ENCODE data around the gene ARID1B.

ARID1B gene

DNA sequence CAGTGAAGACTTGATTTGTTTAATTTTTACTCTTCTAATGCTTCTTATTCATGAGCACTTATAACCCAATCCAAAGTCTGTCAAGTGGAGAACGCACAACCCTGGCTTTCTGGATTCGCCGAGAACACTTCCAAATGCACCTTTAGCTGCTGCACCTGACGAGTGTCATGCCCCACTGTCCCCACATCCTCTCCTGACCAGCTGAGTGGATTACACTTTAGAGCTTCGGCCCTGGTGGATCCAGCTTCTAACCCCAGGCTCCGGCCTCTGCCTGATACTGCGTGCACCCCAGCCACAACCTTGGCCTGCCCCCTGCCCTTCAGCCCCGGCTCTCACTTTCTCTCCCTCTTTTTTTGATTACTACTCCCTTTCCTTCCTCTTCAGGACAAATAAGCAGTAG is 287.3 kb downstream of the ARID1B start:
- no peak for DNase-seq

DNA sequence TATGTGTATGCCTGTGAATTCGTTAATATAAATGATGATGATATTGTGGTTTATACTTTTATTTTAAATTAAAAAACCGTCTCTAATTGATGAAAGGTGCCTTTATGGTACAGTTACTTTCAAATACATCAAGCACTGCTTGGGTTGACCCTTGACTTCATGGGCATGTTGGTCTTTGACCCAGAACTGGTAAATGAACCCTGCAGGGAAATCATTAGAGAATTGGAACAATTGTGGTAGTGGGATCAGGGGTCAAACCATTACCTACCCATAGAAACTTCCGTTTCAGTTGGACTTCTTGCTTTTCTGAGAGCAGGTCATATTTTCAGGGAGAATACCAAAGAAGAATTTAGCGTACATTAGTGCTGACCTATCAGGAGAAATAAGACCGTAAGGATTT is 288.2 kb downstream of the ARID1B start:
- DNase-seq, result no peak

DNA sequence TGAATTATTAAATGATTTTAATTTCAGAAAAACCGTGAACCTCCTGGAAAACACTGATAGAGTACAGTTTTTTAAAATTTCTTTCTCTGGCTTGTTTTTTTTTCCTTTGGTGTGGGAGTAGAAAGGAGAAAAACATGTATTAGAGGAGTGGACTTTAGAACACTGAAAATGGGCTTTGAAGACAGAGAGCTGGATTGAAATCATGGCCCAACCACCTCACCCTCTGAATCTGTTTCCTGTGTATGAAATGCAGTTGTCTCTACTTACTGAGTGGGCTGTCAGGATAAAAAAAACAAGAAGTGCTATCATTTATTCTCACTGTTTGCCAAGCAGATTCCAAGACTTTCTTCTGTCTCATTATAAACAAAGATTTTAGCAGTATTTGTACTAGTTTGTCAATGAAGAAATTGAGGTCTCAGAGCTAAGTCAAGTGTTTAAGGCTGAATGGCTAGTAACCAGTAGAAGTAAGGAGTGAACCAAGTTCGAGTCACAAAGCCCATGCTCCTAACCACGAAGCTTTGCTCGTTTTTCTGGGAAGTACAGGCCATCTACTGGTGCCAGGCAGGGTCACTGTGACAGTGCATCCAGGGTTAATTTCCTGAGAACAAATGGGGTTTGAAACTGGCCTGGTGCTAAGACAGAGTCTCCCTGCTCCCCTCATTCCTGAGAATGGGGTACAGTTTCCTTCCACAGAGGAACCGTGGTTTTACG is 289.8 kb downstream of the ARID1B start:
- DNase-seq, result no peak

DNA sequence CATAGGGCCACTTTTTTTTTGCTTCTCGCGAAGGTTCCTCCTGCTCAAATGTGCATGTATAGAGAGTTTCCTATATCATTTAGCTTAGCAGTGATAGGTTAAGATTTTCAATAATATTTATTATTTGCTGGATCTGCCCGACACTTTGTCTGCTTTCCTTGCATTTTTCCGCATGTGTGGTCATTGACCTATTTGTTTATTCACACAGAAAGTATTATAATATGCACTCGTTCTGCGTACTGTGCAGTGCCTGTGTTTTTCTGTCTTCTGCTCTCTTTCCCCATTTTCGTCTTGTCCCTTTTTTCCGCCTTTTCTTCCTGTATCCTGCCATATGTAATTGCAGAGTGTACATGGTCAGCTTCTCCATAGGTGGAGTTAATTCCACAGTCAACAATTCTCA is 290.3 kb downstream of the ARID1B start:
- no peak for DNase-seq

DNA sequence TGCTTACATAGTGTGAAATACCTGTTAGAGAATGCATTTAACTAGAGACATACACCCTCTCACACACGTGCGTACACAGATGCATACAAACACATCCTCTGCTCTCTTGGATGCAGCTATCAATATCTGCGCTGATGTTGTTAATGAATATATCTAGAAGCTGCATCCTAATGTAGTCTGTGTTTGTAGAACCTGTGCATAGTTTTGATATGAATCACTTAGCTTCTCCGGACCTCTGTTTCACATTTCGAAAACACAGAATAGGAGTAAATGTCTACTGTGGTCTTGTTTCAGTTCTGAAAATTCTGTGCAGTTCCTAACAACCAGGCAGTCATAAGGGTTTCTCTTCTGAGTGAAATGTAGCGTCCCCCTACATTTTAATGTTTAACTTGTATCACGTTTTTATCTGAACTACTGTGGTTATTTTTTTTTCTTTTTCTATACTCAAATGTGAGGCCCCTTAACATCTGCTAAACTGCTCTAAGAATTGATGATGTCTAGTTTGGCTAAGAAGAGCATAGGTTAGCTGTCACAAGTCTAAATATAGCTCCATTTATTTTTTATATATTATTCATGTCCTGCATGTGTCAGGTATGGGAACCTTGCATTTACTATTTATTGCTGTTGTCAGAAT is 291.6 kb downstream of the ARID1B start:
- DNase-seq, result no peak

DNA sequence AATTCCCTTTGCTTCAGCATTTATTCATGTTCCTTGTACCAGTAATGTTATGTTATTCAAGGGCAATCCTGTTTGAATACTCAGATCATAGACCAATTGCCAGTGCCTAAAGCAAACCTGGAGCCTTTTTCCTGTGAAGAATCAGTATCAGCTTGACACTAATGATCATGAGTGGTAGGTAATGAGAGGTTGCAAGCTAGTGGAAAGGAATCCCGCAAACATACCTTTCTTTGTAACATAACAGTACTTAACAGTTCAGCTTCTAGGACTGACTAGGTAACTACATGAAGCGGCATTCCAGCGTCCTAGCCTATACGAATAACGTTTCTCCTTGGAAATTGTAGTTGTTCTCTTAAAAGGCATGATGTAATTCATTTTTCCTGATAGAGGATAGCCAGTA is 292.4 kb downstream of the ARID1B start:
- no peak for DNase-seq

DNA sequence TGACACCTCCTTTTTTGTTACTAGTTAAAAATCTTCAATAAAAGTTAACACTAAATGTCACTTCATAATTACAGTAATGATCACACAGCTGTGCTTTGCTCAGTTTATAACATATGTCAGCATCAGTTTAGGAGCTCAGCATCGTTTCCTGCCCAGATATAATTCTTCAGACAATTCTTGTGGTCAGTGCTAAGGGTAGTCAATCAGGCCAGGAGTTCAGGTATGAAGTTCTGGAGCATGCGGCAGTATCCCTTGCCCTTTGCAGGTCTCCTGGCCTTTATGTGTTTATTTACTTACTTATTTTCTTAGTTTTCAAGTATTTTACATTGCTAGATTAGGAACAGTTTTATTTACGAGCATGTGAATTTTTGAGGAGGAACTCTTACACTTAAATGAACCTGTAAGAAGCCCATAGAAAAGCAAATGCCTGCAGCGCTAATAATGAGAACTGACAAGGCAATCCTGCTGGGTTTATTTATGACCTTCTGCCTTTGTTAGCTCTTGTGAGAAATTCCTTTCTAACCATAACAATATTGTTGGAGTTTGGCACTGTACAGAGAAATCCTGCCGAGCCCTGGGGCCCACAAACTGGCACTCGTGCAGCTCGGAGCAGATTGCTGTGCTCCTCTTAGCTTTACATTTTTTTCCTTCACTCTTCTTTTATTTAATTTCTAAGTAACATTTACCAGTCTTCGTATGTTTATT is 293.4 kb downstream of the ARID1B start:
- DNase-seq, result no peak

DNA sequence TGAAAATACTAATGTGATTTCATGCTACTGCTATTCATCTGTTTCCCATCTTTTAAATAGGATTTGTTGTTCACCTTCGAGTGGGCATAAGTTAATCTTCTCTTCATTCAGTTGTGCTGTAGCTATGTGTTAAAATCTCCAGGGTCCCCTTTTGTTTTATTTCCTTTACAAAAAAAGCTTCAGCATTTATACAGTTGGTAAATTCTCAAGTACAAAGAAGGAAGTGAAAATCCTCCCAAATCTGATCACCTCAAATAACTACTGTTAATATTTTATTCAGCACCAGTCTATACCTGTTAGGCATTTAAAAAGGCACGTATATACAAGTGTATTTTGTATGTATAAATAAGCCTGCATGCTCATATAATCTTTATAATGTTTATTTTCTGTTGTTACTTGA is 294.9 kb downstream of the ARID1B start:
- DNase-seq, result no peak

DNA sequence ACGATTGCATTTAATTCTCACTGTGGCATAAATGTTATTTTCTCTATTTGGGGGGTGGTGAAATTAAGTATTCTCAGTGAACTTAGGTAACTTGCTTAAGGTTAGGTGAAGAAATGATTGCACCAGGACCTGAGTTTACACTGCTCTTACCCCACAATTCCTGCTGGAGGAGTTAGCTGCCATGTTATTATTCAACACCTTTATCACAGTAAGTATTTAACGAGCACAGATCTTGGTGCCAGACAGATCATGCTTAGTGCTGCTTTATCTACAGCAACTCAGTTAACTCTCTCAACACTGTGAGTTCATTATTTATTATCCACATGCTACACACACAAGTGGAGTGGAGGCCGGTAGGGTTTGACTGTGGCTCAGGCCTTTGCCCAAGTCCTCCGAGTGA is 296.4 kb downstream of the ARID1B start:
- DNase-seq, result no peak

DNA sequence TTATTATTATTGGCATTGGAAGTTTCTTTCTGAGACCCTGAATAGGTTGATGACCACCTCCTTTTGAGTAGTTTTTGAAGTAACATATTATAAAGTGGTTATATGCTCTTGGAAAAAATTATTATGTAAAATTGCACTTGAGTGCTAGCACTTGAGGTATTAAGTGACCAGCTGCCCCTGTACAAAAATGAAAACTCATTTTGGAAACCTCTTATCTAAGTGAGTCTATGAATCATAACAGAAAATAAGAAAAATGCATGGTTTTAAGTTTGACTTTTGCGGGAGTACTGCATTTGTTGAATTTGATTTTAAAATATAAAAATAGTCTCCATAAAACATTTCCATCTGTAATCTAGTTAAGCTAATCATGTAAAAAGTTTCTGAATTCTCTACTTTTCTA is 297.8 kb downstream of the ARID1B start:
- DNase-seq, result peak; percentile 19

DNA sequence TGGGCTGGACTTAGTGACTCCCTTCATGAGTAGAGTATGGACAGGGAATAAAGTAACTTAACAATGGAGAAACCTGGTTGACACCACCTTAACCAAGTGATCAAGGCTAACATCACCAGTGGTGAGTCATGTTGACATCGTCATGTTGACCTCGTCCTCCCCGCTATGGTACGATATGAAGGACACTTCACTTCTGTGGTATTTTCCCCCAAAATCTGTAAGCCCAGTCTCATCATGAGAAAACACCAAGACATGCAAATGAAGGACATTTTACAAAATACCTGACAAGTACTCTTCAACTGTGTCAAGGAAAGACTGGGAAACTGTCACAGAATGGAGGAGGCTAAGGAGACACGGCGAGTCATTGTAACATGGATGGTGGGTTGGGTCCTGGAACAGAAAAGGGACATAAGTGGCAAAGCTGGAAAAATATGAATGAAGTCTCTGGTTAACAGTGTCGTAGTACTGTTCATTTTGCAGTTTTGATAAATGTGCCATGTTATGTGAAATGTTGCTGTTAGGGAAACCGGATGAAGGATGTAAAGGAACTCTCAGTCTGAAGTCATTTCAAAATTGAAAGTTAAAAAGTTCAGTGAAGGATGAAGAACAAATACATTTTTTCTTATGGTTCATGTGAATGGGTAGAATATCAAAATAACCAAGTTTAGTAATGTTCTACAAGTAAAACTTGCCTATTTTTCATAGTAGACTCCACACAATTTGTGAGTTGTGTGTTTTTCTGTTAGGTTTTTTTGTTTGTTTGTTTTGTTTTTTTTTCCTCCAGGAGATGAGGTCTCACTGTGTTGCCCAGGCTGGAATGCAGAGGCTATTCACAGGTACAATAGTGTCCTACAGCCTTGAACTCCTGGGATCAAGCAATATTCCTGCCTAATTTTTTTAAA is 298.6 kb downstream of the ARID1B start:
- DNase-seq, result no peak

DNA sequence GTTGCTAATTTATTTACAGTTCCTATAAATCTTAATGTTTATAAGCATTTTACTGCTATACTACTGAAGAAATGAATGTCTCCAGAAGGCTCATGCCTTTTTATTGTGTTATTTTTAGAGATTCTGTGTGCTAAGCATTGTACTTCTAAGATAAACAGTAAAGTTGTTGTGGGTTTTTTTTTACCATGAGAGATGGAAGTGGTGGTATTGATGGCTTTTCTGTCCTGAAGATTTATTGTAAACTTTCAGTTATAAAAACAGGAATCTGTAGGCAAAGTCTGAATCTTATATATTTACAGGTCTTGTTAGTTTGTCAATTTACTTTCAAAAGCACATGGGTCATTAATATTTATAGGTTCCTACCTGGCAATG is 299.3 kb downstream of the ARID1B start:
- DNase-seq, result no peak

DNA sequence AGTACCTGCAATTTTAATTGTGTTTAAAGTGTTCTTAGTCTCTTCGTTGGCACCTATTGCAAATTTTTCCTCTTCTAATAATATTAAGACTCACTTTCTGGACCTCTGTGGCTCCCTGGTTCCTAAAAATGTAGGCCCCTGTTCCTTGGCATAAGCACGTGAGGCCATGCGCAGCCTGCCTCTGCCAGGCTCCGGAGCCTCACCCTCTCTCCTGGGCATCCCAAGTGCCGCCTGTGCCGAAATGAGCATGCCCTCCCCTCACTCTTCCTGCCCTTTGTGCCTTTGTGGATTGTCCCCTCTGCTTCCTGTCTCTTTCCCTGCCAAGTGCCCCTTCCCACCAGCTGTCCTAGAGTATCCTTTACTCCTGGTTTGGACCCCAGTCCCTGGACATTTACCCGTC is 300.1 kb downstream of the ARID1B start:
- DNase-seq, result no peak

DNA sequence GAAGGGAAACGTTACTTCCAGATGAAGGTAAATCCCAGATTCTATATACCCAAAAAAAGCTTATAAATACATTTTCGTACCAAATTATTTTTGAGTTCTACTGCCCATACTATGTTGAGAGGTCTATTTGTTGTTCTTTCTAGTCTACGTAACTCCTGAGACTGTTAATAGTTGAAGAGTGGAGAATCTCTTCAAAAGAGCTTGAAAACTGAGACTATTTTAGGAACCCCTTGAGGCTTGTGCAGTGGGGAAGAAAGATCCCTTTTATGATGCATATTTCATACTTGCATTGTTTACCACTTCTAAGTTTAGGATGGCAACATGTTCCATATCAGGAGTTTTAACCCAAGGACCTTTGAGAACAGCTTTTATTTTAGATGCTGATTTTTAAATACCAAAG is 301.1 kb downstream of the ARID1B start:
- DNase-seq, result no peak

DNA sequence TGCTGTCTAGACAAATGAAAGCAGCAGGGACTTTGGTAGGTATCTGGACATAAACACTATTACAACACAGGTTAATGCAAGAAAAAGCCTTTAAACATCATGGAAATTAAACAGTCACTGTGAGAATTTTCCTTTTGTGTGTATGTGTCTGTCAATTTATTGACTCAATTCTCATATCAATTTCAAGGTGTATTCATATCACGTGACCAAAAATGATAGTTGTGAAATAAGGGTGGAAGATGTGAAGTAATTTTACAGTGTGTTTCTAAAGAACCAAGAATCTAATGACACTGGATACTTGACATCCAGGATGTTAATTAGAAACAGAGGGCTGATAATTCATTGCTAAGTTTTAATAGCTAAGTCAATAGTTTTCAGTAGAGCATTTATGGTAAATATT is 302.1 kb downstream of the ARID1B start:
- no peak for DNase-seq

DNA sequence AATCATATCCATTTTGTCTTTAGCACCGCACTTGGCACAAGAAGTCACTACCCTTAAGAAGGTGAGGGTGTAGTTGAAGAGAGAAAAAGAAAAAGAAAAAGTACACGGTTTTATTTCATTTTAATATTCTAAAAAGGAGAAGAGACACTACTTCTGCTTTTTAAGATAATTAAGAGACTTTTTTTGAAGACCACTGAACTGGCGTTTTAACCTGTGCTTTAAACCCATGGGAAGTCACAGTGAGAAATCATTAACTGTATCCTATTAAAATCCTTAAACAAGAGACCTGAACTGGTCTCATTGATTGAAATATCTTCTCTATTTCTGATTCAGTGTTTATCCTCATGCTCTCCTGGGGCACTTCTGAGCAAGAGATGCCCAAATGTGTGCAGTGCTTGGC is 302.6 kb downstream of the ARID1B start:
- no peak for DNase-seq

DNA sequence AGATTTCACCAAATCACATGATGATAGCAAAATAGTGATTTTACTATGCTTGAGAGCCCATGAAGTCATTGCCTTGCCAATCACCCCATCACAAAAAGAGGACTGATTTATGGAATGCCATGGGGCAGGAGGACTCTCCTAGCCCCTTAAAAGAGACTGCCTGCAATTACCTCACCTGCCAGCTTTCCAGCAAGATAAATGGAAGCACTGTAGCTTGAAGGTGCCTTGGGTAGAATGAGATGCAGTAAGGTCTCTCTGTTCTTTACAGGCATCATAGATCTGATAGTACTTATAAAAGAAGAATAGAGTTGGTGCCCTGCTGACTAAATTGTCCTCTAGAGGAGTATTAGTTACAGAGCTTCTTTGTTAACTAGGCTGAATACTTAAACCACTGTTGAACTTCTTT is 303.8 kb downstream of the ARID1B start:
- DNase-seq, result no peak

DNA sequence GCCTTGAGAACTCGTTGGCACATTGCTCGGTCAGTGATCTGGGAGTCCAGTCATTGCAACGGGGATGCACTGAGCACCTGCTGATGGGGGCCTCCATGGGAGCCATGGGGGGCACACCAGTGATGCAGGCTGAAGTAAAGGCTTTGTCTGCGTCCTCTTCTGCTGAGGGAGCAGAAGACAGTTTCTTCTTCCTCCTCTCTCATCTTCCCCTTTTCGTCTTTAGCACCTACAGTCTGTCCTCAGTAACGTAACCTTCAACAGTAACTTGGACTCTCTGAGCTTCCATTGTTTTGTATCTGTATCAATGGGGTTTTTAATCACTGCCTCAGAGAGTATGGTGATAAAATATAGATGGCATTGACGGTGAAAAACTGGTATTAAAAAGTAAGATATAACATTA is 306.2 kb downstream of the ARID1B start:
- DNase-seq, result no peak

DNA sequence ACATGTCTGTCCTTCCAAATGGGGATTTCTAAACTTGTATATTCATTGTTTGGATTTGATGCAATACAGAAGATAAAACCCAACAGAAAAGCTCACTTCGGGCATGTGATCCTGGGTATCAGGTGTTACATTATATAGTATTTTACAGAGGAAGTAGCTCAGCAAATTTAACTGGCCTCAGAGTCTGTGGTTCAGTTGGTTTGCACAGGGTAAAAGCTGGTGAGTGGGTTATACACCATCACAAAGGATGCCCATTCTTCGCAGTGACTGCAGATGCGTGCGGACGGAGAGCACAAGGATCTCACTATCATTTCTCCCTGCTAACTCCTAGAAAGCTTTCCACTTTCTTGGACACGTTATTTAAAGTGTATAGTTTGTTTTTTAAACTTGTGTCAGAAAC is 309.5 kb downstream of the ARID1B start:
- DNase-seq, result no peak

DNA sequence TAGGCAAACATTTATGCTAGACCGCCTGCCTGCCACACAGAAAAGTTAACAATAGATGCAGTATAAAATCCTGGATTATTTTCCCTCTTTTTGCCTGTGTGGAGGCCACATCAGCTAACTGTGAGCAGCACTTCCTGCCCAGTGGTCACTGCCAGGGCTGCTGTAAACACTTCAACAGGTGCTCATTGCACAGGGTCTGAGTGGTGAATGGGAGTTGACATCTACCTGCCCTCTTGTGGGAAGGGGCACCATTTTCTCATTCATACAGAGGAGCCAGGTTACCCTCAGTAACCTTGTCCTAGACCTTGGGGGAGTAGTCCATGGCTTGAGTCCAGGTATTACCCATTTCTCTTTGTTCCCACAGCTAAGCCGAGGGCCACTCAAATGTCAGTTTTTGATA is 310.8 kb downstream of the ARID1B start:
- DNase-seq, result no peak

DNA sequence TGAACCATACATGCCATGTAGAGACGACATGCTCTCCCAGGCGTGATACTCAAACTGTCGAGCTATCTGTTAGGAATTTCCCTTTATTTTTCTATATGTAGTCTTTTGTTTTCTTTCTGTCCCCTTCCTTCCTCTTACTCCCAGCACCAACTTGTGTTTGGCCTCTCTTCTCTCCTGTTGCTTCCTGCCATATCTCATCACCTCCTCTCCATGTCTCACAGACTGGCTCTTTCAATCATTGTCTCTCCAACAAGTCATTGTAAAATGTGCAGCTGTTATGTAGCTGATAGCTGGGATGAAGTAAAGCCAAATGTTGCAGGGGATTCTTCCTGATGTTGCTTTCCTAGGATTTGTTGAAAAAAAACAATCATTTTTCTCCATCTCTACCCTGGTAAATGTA is 311.7 kb downstream of the ARID1B start:
- no peak for DNase-seq

DNA sequence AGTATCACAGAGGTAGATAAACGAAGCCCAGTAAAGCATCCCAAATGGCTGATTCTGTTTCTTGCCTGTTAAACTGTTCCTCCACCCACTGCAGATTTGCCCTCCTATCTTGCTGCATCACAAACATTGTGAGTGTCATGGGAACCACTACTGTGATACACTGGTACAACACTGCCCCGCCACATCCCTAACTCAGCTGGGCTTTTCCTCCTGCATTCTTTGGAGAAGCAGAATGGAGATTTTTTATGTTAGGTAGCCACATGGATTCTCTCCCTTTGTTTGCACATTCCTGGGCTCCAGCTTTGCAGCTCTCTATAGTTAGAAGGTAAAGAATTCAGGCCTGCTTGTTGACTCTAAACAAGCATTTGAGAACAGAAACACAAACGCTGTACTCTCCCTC is 312.1 kb downstream of the ARID1B start:
- no peak for DNase-seq

DNA sequence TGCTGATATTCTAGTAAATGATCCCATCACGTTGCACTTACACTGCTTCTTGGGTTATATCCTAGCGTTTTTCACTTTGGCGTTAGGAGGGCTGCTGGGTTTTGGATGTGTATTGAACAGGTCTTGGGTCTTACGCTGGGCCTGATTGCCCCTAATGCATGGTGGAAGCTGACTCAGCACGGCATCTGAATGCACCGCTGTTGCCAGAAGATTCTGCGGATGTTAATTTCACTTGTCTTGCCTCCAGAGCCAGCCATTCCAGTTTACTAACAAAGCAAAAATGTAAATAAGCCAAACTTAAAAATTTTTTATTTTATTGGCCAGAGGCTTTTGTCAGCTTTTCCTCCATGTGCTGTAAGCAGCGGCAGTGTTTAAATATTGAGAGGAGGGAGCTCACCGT is 312.7 kb downstream of the ARID1B start:
- DNase-seq, result no peak

DNA sequence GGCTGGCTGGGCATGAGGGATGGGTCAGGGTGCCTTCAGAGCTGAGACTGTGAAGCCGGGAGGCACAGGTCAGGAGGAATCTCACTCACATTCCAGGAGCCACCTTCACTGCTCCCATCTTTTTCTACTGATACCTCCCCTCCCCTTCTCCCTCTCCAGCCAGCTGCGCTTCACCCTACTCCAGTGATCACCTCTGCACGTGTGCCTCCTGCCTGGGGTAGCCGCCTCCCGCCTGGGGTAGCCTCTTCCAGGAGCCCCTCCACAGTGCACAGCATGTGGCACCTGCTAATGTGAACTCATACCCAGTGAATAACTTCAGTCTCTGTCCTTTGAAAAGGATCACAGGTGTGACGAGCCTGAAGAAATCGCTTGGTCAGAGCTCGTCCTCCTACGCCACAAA is 313.6 kb downstream of the ARID1B start:
- no peak for DNase-seq
